HL-60 (cell line): ENCODE results near the gene MED17.

Experiments
- GABPA ChIP-seq: IDR thresholded peaks from 2 replicates; pipeline ENCODE4 v1.6.1; 2012; ENCODE audit warnings: low read depth
- POLR2AphosphoS5 ChIP-seq: IDR thresholded peaks from 2 replicates; pipeline ENCODE4 v1.6.1; 2012; ENCODE audit warnings: low read depth
- REST ChIP-seq: IDR thresholded peaks from 2 replicates; pipeline ENCODE4 v1.6.1; 2012; ENCODE audit warnings: low read depth; ENCODE audit not compliant: insufficient replicate concordance
- SPI1 ChIP-seq: IDR thresholded peaks from 2 replicates; pipeline ENCODE4 v1.6.1; 2012; ENCODE audit warnings: low read depth, mild to moderate bottlenecking, borderline replicate concordance
- TF ChIP-seq, protein P1 (sequence below): IDR thresholded peaks from one replicate; pipeline ENCODE4 v1.5.1; 2011; ENCODE audit warnings: low read length, control low read depth, inconsistent platforms; ENCODE audit not compliant: insufficient read depth

GRCh38 chr11:93744669-93745004 lies 39.4 kb upstream of the MED17 start:
- TF ChIP-seq, protein P1, sequence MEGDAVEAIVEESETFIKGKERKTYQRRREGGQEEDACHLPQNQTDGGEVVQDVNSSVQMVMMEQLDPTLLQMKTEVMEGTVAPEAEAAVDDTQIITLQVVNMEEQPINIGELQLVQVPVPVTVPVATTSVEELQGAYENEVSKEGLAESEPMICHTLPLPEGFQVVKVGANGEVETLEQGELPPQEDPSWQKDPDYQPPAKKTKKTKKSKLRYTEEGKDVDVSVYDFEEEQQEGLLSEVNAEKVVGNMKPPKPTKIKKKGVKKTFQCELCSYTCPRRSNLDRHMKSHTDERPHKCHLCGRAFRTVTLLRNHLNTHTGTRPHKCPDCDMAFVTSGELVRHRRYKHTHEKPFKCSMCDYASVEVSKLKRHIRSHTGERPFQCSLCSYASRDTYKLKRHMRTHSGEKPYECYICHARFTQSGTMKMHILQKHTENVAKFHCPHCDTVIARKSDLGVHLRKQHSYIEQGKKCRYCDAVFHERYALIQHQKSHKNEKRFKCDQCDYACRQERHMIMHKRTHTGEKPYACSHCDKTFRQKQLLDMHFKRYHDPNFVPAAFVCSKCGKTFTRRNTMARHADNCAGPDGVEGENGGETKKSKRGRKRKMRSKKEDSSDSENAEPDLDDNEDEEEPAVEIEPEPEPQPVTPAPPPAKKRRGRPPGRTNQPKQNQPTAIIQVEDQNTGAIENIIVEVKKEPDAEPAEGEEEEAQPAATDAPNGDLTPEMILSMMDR: no peak
- no peak for TF ChIP-seq POLR2AphosphoS5
- TF ChIP-seq GABPA: no peak
- TF ChIP-seq REST: no peak
- no peak for TF ChIP-seq SPI1
